HG02571 (cell line): ENCODE results near the gene CARD9.

Experiments used
- ATAC-seq: cut with Tn5 transposase; IDR thresholded peaks from one replicate; pipeline ENCODE4 v1.9.1; 2021; ENCODE audit warnings: mild to moderate bottlenecking, moderate library complexity; ENCODE audit not compliant: unreplicated experiment

CARD9 gene

GRCh38 chr9:136401173-136401922 is 27.9 kb upstream of the CARD9 start:
- ATAC-seq = no peak

GRCh38 chr9:136400038-136400834 is 26.8 kb upstream of the CARD9 start, which contains the start of gene SNAPC4:
Gene SNAPC4, minus strand, starts transcription at chr9:136400170. Its CDS starts 1,742 bp downstream, at chr9:136398428.
- peak; percentile 56 for ATAC-seq

DNA sequence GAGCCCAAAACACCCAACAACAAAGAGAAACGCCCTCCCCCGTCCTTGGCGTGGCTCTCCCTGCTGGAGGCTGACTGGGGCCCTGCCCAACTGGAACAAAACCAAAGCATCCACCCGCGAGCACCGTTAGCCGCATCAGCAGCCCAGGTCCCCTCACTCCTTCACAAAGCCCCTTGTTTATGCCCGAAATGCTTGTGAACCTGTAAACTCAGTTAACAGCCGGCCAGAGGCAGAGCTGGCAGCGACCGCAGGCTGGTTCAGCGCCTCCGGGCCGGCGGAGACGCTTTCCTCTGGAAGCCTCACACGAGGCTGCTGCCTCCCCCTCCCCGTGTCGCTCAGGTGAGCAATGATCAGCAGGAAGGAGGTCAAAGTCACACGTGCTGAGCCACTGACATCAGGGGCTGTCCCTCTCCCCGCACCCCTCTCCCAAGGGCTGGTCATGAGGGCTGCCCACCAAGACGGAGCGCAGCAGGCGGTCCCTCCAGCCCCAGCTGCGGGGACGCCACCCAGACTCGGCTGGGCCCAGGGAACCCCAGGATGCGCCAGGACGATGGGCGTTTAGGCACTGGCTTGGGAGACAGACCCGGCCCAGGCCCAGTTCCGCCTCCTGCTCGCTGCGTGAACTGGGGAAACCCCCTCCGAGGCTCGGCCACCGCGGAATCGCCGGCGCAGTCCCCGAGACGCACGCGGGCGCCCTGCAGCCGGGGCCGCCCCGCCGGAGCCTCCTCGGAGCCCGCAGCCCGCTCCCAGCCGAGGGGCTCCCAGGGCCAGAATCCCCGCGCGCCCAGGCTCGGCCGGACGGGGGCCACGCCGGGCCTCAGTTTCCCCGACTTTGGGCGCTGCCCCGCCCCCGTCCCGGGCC is 25.9 kb upstream of the CARD9 start:
- peak; percentile 21 for ATAC-seq

DNA sequence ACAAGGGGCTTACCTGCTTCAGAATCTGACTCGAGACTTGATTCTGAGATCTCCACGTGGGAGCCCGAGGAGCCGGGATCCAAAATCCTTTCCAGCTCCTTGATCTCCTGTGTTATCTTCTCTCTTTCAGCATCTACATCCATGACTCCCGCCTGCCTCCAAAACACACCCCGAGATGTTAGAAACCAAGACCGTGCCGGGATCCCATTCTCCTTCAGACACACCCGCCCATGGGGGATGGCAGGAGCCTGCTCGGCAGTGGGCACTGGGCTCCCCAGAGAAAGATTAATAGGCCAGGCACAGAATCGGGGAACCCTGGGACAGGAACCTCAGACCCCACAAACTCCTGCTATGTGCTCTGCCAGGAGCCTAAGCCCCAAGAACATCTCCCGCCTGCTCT is 24.8 kb upstream of the CARD9 start:
- no peak for ATAC-seq

GRCh38 chr9:136397643-136398042 is 24.2 kb upstream of the CARD9 start:
- no peak for ATAC-seq

DNA sequence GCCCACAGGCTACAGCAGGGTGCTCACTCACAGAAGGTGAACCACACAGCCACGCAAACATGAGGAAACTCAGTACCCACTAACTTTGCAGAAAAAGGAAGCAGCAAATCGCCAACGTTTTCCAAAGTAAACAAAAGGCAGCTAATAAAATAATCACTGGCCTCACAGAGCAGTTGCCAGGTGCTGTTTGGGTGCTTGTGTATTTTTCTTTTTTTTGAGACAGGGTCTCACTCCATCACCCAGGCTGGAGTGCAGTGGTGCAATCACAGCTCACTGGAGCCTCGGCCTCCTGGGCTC is 22.7 kb upstream of the CARD9 start:
- no peak for ATAC-seq

- no peak for ATAC-seq
Observed at GRCh38 chr9:136395345-136396218, 22.1 kb upstream of the CARD9 start.

DNA sequence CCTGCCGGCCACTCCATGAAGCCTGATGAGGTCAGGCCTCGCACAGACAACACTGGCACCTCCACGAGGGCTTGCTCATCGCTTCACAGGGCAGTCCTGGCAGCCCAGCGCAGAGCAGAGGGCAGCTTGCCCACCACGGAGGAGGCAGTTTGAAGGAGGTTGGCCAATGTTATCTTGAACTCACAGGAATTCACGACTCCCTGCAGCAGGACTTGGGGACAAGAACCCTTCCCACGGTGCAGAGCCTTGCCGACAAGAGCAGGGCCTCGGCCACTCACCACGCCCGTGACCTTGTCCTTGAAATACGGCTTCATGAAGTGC is 21.5 kb upstream of the CARD9 start:
- ATAC-seq = no peak

DNA sequence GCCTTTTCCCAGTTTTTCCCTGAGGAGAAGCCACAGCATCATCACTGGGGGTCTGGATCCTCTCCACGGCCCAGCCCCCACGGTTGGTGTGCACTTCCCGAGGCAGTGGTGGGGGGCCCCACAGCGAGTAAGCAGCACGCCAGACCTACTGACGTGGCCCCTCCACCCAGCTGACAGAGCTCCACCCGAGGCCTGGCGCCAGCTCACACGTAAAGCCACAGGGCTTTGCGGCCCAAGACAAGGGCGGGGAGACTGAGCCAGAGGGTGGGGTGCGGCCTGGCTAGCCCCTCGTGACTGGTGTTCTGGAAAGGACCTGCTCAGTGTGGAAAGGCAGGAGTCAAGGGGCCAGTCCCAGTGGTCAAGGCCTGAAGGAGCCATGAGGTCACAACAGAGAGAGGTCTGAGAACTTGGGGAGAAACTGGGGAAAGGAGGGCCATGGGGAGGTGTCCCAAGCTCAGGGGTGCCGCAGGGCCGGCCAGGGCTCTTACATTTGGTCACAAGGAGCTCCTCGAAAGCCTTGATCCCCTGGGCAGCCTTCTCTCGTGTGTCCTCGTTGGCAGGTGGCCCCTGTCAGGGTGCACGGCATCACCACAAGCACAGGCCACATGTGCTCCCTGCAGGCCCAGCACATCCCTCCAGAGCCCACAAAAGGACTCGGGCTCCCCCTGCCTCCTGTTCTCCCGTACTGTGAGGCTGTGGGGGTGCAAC is 21.0 kb upstream of the CARD9 start:
- ATAC-seq = no peak

- no peak for ATAC-seq
Observed at GRCh38 chr9:136393531-136393930, 20.1 kb upstream of the CARD9 start.

DNA sequence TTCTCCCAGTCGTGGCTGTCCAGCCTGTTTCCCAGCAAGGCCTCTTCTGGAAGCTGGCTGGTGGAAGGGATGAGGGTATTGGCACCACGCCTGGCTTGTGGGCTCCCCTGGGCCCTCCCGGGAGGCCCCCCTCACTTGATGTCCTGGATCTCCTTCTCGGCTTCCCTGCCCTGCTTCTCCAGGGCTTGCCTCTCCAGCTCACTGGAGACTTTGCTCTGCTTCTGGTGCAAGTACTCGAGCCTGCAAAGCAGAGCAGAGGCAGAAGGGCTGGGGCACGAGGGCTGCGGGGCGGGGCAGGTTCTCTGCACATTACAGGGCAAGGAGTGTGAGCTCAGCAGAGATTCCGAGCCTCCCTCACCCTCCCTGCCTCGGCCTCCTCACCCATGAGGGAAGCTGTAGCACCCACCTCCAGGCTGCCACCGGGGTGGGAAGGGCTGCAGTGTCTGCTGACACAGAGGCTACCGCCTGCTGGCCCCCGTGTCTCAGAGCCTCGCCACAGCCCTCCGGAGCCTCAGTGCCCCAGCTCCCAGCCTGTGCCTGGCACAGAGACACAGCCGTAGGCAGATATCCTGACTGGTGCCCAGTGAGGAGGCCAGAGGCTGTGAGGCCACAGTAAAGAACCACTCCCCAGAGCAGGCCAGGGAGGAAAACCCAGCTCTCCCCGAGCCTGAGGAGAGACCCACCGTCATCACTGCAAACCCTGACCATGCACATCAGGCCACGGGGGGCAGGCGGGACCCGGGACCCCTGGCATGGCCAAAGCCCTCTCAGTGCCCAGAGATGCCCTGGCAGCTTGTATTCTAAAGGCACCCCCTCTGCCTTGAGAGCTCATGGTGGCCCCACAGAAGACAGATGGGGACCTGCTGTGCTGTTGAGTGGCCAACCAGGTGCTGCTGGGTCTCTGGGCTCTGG is 19.3 kb upstream of the CARD9 start:
- no peak for ATAC-seq

GRCh38 chr9:136391737-136392537 is 18.5 kb upstream of the CARD9 start:
- no peak for ATAC-seq

DNA sequence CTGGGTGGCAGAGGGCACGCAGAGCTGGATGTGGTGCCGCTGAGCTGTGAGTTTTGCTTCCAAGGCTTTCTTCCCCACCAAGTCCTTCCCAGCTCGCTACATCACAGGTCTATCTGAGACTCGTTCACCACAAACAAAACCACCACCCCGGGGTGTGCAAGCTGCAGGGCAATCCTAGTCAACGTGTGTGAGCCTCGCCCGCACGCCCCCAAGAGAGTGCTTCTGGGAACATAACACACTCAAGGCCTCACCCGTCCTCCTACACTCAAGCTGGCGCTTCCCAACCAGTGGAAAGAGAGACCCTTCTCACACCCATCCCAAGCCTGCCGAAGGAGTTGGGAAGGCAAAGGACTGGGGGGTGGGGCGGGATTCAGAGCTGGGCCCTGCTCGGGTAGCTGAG is 15.9 kb upstream of the CARD9 start:
- ATAC-seq = no peak

GRCh38 chr9:136387217-136387616 is 13.7 kb upstream of the CARD9 start:
- no peak for ATAC-seq

- ATAC-seq = no peak
Observed at GRCh38 chr9:136386018-136386417, 12.5 kb upstream of the CARD9 start.

GRCh38 chr9:136385015-136385414 is 11.5 kb upstream of the CARD9 start:
- ATAC-seq = no peak

GRCh38 chr9:136383436-136383835 is 10.0 kb upstream of the CARD9 start:
- ATAC-seq = no peak

DNA sequence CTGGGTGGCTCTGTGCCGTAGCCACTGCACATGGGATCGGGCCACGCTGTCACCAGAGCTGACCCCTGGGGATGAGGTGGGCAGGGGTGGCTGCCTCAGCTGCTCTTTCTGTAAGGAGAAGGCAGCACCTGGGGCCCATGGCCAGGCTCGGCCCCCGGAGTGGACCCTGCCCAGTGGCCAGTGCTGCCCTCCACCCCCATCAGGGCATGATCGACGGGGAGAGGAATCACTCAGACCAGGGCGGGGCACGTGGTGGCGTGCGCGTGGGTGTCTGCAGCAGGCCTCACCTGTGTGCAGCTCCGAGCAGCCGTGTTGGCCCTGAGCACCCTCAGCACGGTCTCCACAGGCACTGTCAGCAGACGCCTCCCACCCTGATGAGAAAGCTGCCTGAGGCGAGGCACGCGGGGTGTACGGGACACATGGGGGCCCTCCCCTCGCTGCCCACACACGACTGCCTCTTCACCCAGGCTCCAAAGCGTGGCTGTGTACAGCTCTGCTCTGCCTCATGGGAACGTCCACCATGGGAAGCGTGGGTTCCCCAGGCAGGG is 8.6 kb upstream of the CARD9 start:
- no peak for ATAC-seq
